T47D (cell line): ENCODE results near the gene FBXL2.

ENCODE experiments used
- DNase-seq, 2 experiments: peaks; one replicate each; pipeline versions ENCODE4 v3.0.0 to v3.0.0-alpha.2; 2011 to 2012; ENCODE audit warnings: low read depth in 1 of 2, low spot score in 1 of 2
- JUND ChIP-seq: IDR thresholded peaks from 2 replicates; pipeline ENCODE4 v1.6.1; 2012; ENCODE audit warnings: low read depth
- in situ Hi-C: cut with HindIII; loops from 2 replicates; pipeline ENCODE4 v1.10.0; 2016; ENCODE audit warnings: low sequenced_read_pairs, low pct_unique_long_range_greater_than_20kb

Gene FBXL2

GRCh38 chr3:33277193-33277882 lies at the start of gene FBXL2:
Gene FBXL2 (plus strand): TSS chr3:33277442. CDS start chr3:33277513, 71 bp downstream.
- in situ Hi-C loops, result no loop called here
- DNase-seq, result peak; percentile 76 to 85

GRCh38 chr3:33229066-33229465 lies 48.2 kb upstream of the FBXL2 start:
- in situ Hi-C loops, result no loop called here
- no peak for DNase-seq
- TF ChIP-seq JUND, result no peak

More at GRCh38 chr3:33277193-33277882, at the start of gene FBXL2:
- no peak for TF ChIP-seq JUND

GRCh38 chr3:33229947-33230346 lies 47.3 kb upstream of the FBXL2 start:
- DNase-seq, result no peak
- in situ Hi-C loops, result no loop called here
- TF ChIP-seq JUND, result no peak

GRCh38 chr3:33231756-33232465 lies 45.3 kb upstream of the FBXL2 start:
- no peak for TF ChIP-seq JUND
- DNase-seq, result no peak
- in situ Hi-C loops, result no loop called here

- TF ChIP-seq JUND, result no peak
- DNase-seq, result no peak
- in situ Hi-C loops, result no loop called here
Measured at GRCh38 chr3:33233884-33234283, 43.4 kb upstream of the FBXL2 start.

- no peak for TF ChIP-seq JUND
- DNase-seq, result no peak
- in situ Hi-C loops, result no loop called here
Measured at GRCh38 chr3:33236005-33236404, 41.2 kb upstream of the FBXL2 start.

- in situ Hi-C loops, result no loop called here
- TF ChIP-seq JUND, result no peak
- no peak for DNase-seq
Measured at GRCh38 chr3:33237439-33237838, 39.8 kb upstream of the FBXL2 start.

- no peak for DNase-seq
- in situ Hi-C loops, result no loop called here
- no peak for TF ChIP-seq JUND
Measured at GRCh38 chr3:33238923-33239322, 38.3 kb upstream of the FBXL2 start.

GRCh38 chr3:33240261-33240660 lies 37.0 kb upstream of the FBXL2 start:
- in situ Hi-C loops, result no loop called here

GRCh38 chr3:33246786-33247185 lies 30.5 kb upstream of the FBXL2 start:
- TF ChIP-seq JUND, result no peak
- in situ Hi-C loops, result no loop called here
- DNase-seq, result no peak

More at GRCh38 chr3:33240261-33240660, 37.0 kb upstream of the FBXL2 start:
- no peak for TF ChIP-seq JUND
- no peak for DNase-seq

- TF ChIP-seq JUND, result no peak
- in situ Hi-C loops, result no loop called here
- DNase-seq, result no peak
Measured at GRCh38 chr3:33250712-33251111, 26.5 kb upstream of the FBXL2 start.

GRCh38 chr3:33256249-33256648 lies 21.0 kb upstream of the FBXL2 start:
- TF ChIP-seq JUND, result no peak
- in situ Hi-C loops, result no loop called here
- DNase-seq, result no peak

- in situ Hi-C loops, result no loop called here
- DNase-seq, result no peak
- TF ChIP-seq JUND, result no peak
Measured at GRCh38 chr3:33260104-33260503, 17.1 kb upstream of the FBXL2 start.
